Fibroblast of pulmonary artery (primary cell): ENCODE data around the gene TMEM244.
"Not testable (repeated sequence)": the region's sequence is repeated elsewhere in the genome, so short reads cannot be mapped to it uniquely, and the experiment has no call there.

ENCODE experiments used
- DNase-seq: peaks from one replicate; pipeline ENCODE4 v3.0.0-alpha.2; 2010; ENCODE audit warnings: low read depth
- H3K4me3 ChIP-seq: replicated peaks from 2 replicates; pipeline ENCODE4 v1.5.1; 2011; ENCODE audit warnings: low read depth, mild to moderate bottlenecking, control low read depth, low read length, moderate library complexity
- TF ChIP-seq, protein P1 (sequence below): IDR thresholded peaks from 2 replicates; pipeline ENCODE4 v1.5.1; 2011; ENCODE audit warnings: mild to moderate bottlenecking, control low read depth, low read length, inconsistent platforms; ENCODE audit errors: missing control alignments

TMEM244 gene

DNA sequence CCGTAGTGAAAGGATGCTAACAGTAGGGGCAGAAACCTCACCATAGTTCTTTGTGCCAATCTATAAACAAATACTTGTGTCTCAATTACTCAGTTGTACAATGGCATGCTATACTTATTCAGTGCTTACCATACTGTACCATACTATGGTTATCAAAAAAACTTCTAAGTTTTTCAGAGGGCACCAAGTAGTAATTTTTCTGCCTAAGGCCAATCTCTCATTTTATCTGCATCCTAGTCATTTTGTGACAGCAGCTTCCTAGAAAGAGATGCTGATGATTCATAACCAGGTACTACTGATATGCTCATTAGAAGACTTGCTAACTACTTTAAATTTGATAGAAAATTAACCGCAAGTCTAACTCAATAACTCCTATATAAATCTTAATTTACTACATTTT, 42.9 kb downstream of the TMEM244 start:
- DNase-seq: no peak
- H3K4me3 ChIP-seq: no peak overlapping the region
- TF ChIP-seq, protein P1, sequence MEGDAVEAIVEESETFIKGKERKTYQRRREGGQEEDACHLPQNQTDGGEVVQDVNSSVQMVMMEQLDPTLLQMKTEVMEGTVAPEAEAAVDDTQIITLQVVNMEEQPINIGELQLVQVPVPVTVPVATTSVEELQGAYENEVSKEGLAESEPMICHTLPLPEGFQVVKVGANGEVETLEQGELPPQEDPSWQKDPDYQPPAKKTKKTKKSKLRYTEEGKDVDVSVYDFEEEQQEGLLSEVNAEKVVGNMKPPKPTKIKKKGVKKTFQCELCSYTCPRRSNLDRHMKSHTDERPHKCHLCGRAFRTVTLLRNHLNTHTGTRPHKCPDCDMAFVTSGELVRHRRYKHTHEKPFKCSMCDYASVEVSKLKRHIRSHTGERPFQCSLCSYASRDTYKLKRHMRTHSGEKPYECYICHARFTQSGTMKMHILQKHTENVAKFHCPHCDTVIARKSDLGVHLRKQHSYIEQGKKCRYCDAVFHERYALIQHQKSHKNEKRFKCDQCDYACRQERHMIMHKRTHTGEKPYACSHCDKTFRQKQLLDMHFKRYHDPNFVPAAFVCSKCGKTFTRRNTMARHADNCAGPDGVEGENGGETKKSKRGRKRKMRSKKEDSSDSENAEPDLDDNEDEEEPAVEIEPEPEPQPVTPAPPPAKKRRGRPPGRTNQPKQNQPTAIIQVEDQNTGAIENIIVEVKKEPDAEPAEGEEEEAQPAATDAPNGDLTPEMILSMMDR: no peak

DNA sequence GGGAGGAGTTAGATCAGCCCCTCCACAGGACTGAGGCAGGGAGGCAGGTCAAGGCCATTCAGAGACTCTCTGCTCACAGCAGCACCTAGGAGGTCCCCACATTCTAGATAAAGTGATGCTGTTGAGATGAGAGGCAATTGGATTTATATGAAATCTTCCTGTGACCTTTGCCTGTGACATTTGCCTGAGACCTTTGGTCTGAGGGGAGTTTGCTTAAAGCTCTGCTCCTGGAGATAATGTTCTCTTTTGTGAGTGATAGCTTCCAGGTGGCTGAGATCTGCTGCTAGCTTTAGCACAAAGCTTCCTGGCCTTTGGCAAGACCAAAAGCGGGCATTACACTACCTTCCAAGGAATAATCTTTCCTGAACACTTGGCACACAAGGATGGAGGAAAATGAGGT, 43.3 kb downstream of the TMEM244 start:
- no peak overlapping the region for H3K4me3 ChIP-seq
- DNase-seq: no peak
- TF ChIP-seq, protein P1: no peak

DNA sequence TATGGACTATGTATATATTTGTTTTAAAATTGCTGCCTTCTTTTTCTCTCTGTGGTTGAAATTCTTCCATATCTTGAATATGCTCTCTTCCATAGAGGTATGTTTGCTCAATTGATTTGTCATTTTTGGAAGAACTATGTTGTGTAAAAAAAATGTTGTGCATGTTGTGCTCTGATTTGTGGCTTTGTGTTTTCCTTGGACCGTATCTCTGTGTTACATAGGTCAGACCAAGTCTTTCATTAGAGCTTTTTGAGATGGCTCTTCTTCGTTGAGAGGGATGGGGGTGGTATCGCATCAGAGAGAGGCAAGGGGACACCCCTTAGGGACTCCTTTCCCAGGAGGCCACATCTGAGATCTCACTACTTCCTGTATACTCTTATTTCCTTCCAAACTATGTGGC, 43.8 kb downstream of the TMEM244 start:
- TF ChIP-seq, protein P1: no peak
- H3K4me3 ChIP-seq: no peak overlapping the region
- DNase-seq: no peak

DNA sequence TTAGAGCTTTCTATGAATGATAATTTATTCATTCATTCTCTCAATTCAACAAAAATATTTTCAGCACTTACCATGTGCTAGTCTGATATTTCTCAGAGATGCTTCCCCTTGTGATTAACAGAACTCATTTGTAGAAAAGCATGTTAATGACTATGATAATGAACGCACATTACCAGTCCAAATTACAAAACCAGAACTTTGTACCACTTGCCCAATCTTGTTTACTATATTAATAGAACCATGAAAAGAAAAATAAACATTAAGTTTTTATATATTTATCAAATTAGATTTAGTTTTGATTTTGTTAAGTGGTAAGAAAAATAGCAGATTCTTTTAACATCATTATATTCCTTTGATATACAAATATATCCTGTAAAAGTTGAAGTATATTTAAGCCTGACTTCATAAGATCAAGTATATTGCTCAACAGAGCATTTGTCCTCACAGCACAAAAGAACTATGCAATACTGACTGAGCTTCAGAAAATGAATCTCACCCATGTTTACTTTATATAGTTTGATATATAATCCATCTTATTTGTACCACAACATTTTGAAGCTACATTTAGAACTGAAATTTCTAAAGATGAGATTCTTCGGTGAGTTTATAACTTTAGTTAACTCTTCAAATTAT, 48.9 kb downstream of the TMEM244 start:
- TF ChIP-seq, protein P1: no peak
- H3K4me3 ChIP-seq: no peak overlapping the region
- peak; percentile 4 for DNase-seq

DNA sequence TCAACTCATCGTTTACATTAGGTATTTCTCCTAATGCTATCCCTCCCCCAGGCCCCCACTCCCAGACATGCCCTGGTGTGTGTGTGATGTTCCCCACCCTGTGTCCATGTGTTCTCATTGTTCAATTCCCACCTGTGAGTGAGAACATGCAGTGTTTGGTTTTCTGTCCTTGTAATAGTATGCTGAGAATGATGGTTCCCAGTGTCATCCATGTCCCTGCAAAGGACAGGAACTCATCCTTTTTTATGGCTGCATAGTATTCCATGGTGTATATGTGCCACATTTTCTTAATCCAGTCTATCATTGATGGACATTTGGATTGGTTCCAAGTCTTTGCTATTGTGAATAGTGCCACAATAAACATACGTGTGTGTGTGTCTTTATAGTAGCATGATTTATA, 54.0 kb downstream of the TMEM244 start:
- not testable (repeated sequence) for DNase-seq, H3K4me3 ChIP-seq

DNA sequence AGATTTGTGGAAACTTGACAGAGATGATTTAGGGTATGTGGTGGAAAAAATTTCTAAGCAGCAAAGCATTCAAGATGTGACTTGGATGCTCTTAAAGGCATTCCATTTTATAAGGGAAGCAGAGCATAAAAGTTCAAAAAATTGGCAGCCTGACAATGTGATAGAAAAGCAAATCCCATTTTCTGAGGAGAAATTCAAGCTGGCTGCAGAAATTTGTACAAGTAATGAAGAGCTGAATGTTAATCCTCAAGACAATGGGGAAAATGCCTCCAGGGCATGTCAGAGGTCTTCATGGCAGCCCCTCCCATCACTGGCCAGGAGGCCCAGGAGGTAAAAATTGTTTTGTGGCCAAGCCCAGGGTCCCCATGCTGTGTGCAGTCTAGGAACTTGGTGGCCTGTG, 58.2 kb downstream of the TMEM244 start:
- not testable (repeated sequence) for DNase-seq

DNA sequence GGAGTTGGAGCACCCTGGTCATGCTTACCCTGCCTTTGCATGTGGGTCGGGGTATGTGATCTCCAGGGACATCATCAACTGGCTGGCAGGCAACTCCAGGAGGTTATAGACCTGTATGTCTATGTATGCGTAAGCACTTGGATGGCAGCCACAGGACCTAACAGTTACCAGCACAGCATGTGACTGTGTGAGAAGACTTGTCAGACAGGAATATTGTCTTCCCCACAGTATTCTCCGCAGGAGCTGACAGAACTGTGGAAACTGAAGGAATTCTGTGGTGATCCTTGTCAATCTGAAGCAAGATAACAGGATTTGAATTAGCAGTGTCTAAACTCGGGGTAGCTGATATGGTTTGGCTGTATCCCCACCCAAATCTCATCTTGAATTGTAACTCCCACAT, 59.2 kb downstream of the TMEM244 start:
- TF ChIP-seq, protein P1: no peak
- no peak overlapping the region for H3K4me3 ChIP-seq
- no peak for DNase-seq

More for the DNA sequence above, 58.2 kb downstream of the TMEM244 start:
- not testable (repeated sequence) for H3K4me3 ChIP-seq

DNA sequence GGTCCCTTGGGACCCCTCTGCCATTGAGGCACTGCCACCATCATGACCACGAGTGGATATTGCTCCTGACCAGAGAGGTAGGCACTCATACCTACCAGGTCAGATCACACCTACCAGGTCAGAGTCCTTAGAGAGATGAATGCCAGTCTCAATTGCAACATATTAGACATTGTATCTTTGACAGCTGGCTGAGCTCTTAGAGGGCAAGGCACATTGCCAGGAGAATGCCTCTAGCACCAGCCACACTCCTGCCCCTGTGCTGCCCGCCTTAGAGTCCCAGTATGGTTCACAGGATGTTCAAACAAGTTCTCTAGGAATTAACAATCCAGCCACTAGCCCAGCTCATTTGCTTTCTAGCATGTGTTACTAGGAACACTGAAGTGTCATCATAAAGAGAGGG, 65.9 kb downstream of the TMEM244 start:
- TF ChIP-seq, protein P1: no peak
- no peak for DNase-seq

More for the DNA sequence above, 65.9 kb downstream of the TMEM244 start:
- H3K4me3 ChIP-seq: no peak overlapping the region
